Brain microvascular endothelial cell (primary cell): Measurements from ENCODE around the gene ALKBH2.

Source experiments
- DNase-seq: peaks from one replicate; pipeline ENCODE4 v3.0.0-alpha.2; 2020
- H3K27ac ChIP-seq: fragments of 250-450 bp; sonication (Bioruptor Pico); 2 replicates; pipeline ENCODE4 v1.5.1; 2020; ENCODE audit warnings: mild to moderate bottlenecking, moderate library complexity
- H3K27me3 ChIP-seq: fragments of 250-450 bp; sonication (Bioruptor Pico); replicated peaks from 2 replicates; pipeline ENCODE4 v1.5.1; 2020; ENCODE audit warnings: mild to moderate bottlenecking
- H3K36me3 ChIP-seq: fragments of 250-450 bp; sonication (Bioruptor Pico); replicated peaks from 2 replicates; pipeline ENCODE4 v1.5.1; 2020; ENCODE audit warnings: mild to moderate bottlenecking
- H3K4me3 ChIP-seq: 2 replicates; pipeline ENCODE4 v1.5.1; 2011; ENCODE audit warnings: low read depth, mild to moderate bottlenecking, control low read depth, low read length, moderate library complexity
- in situ Hi-C: cut with HindIII; loops from 2 replicates; pipeline ENCODE4 v1.10.0; 2017; ENCODE audit warnings: low sequenced_read_pairs, low pct_ligation_motif_present
- TF ChIP-seq, protein P1 (sequence below): IDR thresholded peaks from 2 replicates; pipeline ENCODE4 v1.5.1; 2011; ENCODE audit warnings: low read depth, mild to moderate bottlenecking, moderate library complexity, low read length, control low read depth, inconsistent platforms; ENCODE audit errors: missing control alignments

Gene ALKBH2

DNA sequence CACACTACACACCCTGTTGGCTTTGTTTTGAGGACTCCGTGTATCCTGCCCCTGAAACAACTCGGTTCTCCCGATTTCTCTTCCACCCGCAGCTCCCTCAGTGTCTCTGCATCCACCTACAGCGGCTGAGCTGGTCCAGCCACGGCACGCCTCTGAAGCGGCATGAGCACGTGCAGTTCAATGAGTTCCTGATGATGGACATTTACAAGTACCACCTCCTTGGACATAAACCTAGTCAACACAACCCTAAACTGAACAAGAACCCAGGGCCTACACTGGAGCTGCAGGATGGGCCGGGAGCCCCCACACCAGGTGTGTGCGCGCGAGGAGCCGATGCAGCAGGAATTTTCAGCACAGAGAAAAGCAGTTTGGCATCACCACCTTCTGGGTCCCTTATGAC lies 10.5 kb downstream of the ALKBH2 start:
- no peak overlapping the region for H3K27ac ChIP-seq
- no peaks in the 10 kb centered on the region for H3K27me3 ChIP-seq
- no peak overlapping the region for H3K4me3 ChIP-seq
- TF ChIP-seq, protein P1, sequence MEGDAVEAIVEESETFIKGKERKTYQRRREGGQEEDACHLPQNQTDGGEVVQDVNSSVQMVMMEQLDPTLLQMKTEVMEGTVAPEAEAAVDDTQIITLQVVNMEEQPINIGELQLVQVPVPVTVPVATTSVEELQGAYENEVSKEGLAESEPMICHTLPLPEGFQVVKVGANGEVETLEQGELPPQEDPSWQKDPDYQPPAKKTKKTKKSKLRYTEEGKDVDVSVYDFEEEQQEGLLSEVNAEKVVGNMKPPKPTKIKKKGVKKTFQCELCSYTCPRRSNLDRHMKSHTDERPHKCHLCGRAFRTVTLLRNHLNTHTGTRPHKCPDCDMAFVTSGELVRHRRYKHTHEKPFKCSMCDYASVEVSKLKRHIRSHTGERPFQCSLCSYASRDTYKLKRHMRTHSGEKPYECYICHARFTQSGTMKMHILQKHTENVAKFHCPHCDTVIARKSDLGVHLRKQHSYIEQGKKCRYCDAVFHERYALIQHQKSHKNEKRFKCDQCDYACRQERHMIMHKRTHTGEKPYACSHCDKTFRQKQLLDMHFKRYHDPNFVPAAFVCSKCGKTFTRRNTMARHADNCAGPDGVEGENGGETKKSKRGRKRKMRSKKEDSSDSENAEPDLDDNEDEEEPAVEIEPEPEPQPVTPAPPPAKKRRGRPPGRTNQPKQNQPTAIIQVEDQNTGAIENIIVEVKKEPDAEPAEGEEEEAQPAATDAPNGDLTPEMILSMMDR = no peak
- H3K36me3 ChIP-seq = peaks cover 14% of the 10 kb centered on the region
- in situ Hi-C loops = no loop called here
- no peak for DNase-seq

DNA sequence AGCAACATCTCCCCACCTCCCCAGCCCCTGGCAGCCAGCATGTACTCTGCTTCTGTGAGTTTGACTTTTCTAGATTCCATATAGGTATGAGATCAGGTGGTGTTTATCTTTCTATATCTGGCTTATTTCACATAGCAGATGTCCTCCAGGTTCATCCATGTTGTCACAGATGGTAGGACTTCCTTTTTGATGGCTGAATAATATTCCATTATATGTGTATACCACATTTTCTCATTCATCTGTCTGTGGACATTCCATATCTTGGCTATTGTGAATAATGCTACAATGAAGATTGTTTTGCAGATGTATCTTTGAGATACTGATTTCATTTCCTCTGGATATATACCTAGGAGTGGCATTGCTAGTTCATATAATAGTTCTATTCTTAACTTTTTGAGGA lies 18.4 kb downstream of the ALKBH2 start:
- TF ChIP-seq, protein P1 = no peak
- Histone ChIP-seq H3K4me3 (no peak overlapping the region), H3K27ac (no peak overlapping the region), H3K27me3 (no peaks in the 10 kb centered on the region), H3K36me3 (peaks cover 14% of the 10 kb centered on the region)
- no peak for DNase-seq
- in situ Hi-C loops = no loop called here

DNA sequence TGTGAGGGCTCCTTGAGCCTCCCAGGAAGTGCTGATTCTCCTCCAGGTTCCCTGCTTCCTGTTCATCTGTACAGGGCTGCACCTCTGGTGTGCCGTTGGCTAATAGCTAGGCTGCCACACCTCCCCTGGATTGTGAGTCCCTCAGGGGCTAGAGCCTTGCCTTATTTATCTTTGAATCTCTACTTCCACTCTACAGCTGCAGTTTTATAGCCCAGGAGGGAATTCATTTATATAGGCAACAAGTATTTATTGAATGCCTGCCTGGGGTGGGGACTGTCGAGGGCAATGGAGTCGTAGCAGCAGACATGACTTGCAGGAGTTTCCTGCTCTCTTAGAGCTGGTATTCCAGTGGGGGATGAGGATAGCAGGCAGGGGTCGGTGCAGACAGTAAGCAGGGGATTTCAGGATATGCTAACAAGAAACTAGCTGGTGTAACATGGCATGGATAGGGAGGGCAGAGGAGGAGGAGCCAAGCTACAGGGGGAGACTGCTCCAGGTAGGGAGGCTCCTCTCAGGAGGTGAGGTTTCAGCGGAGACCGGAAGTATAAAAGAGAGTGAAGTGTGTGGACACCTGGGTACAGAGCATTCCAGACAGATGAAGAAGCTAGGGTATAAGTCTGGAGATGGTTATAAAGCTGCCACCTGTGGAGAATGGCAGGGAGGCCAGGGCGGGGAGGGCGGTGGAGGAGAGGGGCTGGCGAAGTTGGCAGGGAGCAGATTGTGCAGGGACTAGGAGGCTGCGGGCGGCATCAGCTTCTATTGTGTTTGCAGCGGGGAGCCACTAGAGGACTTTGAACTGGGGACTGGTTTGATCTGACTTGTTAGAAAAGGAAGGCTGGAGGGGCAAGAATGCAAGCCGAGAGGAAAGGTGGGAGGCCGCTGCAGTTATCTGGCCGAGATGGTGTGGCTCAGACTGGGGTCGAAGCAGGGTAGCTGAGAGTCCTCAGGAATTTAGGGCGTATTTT lies 23.7 kb downstream of the ALKBH2 start:
- TF ChIP-seq, protein P1 = no peak
- Histone ChIP-seq H3K27me3 (no peaks in the 10 kb centered on the region), H3K4me3 (no peak overlapping the region), H3K36me3 (peaks cover 9% of the 10 kb centered on the region), H3K27ac (no peak overlapping the region)
- DNase-seq = no peak
- in situ Hi-C loops = no loop called here

DNA sequence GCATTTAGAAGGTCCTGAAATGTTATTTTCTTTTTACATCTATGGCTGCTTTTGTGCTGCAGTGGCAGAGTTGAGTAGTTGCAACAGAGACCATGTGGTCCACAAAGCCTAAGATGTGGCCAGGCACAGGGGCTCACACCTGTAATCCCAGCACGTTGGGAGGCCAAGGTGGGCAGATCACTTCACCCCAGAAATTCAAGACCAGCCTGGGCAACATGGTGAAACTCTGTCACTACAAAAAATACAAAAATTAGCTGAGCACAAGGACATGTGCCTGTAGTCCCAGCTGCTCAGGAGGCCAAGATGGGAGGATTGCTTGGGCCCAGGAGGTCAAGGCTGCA lies 27.4 kb downstream of the ALKBH2 start:
- TF ChIP-seq, protein P1 = no peak
- in situ Hi-C loops = no loop called here

DNA sequence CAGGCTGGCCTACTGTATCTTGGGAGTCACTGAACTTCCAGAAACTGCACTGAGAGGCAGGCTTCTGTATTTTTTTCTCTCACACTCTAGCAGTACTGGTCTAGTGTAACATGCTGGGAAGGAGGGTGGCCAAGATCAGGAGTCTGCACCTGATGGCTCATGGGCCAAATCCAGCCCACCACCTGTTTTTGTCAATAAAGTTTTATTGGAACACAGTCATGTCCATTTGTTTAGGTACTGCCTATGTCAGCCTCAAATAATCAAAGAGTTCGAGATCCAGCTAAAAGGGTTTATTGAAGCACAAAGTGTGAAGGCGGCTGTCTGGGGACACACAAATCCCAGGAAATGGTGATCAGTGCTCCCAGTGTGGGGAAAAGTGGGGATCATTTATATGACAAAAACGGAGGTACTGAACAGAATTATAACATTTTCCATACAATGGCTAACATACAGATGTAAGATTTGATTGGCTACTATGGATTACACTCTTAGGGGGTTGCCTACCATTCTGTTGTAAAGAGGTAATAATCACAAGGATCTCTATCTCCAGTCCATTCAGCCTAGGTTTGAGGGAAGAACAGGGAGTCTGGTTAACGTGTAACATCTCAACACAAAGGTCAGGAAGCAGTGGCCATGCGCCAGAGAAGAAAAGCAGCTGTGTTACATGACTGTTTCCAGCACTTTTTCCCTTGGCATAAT lies 28.0 kb downstream of the ALKBH2 start:
- no peak for DNase-seq
- H3K27me3 ChIP-seq = no peaks in the 10 kb centered on the region
- in situ Hi-C loops = no loop called here
- no peak overlapping the region for H3K4me3 ChIP-seq
- TF ChIP-seq, protein P1 = no peak
- no peak overlapping the region for H3K27ac ChIP-seq
- H3K36me3 ChIP-seq = peaks cover 3% of the 10 kb centered on the region

More for the DNA sequence above, 27.4 kb downstream of the ALKBH2 start:
- Histone ChIP-seq H3K27ac (no peak overlapping the region), H3K27me3 (no peaks in the 10 kb centered on the region), H3K4me3 (no peak overlapping the region), H3K36me3 (peaks cover 3% of the 10 kb centered on the region)
- DNase-seq = no peak
